Kidney glomerular epithelial cell (primary cell): Measurements from ENCODE around the gene TP53TG3D.
"Not testable (repeated sequence)": the region's sequence is repeated elsewhere in the genome, so short reads cannot be mapped to it uniquely, and the experiment has no call there.

Experiments used
- DNase-seq: peaks from one replicate; lab custom pipeline; 2025; lab: John Stamatoyannopoulos, UW

Gene TP53TG3D

GRCh38 chr16:32252986-32253385 is at the start of gene TP53TG3D:
Gene TP53TG3D (plus strand): TSS chr16:32253286. CDS start chr16:32253354, 68 bp downstream.
- DNase-seq: not testable (repeated sequence)

- DNase-seq: not testable (repeated sequence)
These were observed 421 bp downstream of the TP53TG3D start for GRCh38 chr16:32253507-32253906.

GRCh38 chr16:32261526-32261925 is 8.4 kb downstream of the TP53TG3D start:
- DNase-seq: not testable (repeated sequence)

- not testable (repeated sequence) for DNase-seq
These were observed 10.5 kb downstream of the TP53TG3D start for GRCh38 chr16:32263552-32263951.

- DNase-seq: not testable (repeated sequence)
These were observed 28.8 kb downstream of the TP53TG3D start for GRCh38 chr16:32281910-32282309.

- not testable (repeated sequence) for DNase-seq
These were observed 29.9 kb downstream of the TP53TG3D start for GRCh38 chr16:32283024-32283423.

- not testable (repeated sequence) for DNase-seq
These were observed 30.9 kb downstream of the TP53TG3D start for GRCh38 chr16:32283917-32284495.

- DNase-seq: not testable (repeated sequence)
These were observed 32.0 kb downstream of the TP53TG3D start for GRCh38 chr16:32284800-32285796.

- not testable (repeated sequence) for DNase-seq
These were observed 33.1 kb downstream of the TP53TG3D start for GRCh38 chr16:32286193-32286592.

GRCh38 chr16:32287743-32288142 is 34.7 kb downstream of the TP53TG3D start:
- DNase-seq: not testable (repeated sequence)

GRCh38 chr16:32289197-32289596 is 36.1 kb downstream of the TP53TG3D start:
- not testable (repeated sequence) for DNase-seq

GRCh38 chr16:32302776-32303175 is 49.7 kb downstream of the TP53TG3D start:
- DNase-seq: not testable (repeated sequence)
